Activated CD8-positive, alpha-beta memory T cell treated with anti-CD3 and anti-CD28 coated beads for 4 hours (primary cell): Measurements from ENCODE around the gene CRHBP.

Experiments used
- DNase-seq, 2 donors: peaks; one replicate each; pipeline ENCODE4 v3.0.0-alpha.2; 2020; ENCODE audit warnings: low read depth in 2 of 2

CRHBP gene

DNA sequence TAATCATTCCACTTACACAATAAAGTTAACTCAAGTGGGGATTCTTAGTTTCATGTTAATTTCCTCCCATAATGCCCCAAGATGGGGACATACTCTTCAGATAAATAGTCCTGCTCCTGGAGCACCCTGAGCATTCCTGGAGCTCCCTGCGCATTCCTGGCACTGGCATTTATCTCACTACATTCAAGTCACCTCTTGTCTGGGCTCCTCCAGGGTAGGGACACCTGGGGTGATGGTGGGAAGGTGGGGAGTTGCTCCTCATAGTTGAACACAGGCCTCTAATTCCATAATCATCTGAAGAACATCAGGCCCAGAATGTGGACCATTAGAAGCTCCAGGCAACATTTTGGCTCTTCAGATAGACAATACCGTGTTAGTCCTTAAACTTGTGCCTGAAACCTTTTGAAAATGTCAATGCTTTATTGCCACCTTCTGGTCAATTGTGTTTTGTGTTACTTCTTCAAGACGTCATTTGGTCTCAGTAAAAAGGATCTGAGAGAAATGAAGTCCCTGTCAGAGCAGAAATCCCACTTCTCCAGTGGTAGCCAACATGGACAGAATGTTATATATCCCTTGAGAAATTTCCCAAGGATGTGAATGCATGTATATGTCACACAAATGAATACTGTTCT lies 63.2 kb downstream of the CRHBP start:
- DNase-seq: no peak

DNA sequence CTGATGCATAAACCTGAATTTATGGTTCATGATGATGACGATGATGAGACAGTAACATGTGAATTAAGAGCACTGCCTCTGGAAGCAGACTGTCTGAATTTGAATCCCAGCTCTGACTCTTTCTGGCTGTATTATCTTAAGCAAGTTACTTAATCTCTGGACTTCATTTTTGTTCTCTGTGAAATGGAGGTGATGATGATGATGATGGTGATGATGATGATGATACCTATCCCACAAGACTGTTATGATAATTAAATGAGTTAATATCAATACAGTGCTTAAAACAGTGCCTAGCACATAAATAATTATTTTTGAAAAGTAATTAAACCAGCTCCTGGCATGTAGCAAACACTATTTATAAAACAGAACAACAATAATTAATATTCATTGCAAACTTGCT lies 64.1 kb downstream of the CRHBP start:
- no peak for DNase-seq

DNA sequence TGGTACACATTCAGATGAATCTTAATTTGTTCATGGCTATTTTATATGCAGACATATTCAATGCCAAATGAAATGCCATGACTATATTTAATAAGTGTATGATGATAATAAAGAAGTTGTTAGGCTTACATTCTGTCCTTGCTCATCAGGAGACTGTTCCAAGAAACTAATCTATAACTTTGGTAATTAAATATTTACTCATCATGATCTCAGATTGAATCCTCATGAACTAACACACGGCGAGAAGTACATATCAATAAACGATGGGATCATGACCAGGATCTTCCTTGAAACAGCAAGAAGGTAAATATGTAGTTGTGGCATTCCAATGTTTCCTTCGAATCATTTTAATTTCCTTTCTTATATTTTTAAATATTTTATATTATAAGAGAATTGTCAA lies 64.8 kb downstream of the CRHBP start:
- DNase-seq: no peak
